Activated CD4-positive, alpha-beta T cell treated with anti-CD3 and anti-CD28 coated beads, Interleukin-2, amount 50 U/mL, for 16 hours (primary cell): ENCODE results near the gene KLHL17.

Source experiments
- DNase-seq: peaks from one replicate; pipeline ENCODE4 v3.0.0-alpha.2; 2020

KLHL17 gene

GRCh38 chr1:960363-961131 lies at the start of gene KLHL17:
Gene KLHL17 (plus strand): TSS chr1:960584. CDS start chr1:960694, 110 bp downstream.
- peak; percentile 86 for DNase-seq

GRCh38 chr1:910881-911721 lies 49.3 kb upstream of the KLHL17 start:
- no peak for DNase-seq

- no peak for DNase-seq
Observed at GRCh38 chr1:911875-912739, 48.3 kb upstream of the KLHL17 start.

GRCh38 chr1:912740-913301 lies 47.6 kb upstream of the KLHL17 start:
- DNase-seq, result no peak

- DNase-seq, result no peak
Observed at GRCh38 chr1:913491-914130, 46.8 kb upstream of the KLHL17 start.

- DNase-seq, result no peak
Observed at GRCh38 chr1:914131-914890, 46.1 kb upstream of the KLHL17 start.

- DNase-seq, result no peak
Observed at GRCh38 chr1:914891-915280, 45.5 kb upstream of the KLHL17 start.

- no peak for DNase-seq
Observed at GRCh38 chr1:915295-916172, 44.9 kb upstream of the KLHL17 start.

GRCh38 chr1:916173-917075 lies 44.0 kb upstream of the KLHL17 start:
- DNase-seq, result no peak

GRCh38 chr1:917076-917459 lies 43.3 kb upstream of the KLHL17 start:
- DNase-seq, result no peak

GRCh38 chr1:917466-918091 lies 42.8 kb upstream of the KLHL17 start:
- no peak for DNase-seq

GRCh38 chr1:918353-918752 lies 42.0 kb upstream of the KLHL17 start:
- DNase-seq, result no peak

- no peak for DNase-seq
Observed at GRCh38 chr1:918843-919242, 41.5 kb upstream of the KLHL17 start.

- no peak for DNase-seq
Observed at GRCh38 chr1:919271-919872, 41.0 kb upstream of the KLHL17 start.

- DNase-seq, result no peak
Observed at GRCh38 chr1:920010-920409, 40.4 kb upstream of the KLHL17 start.

GRCh38 chr1:920521-920920 lies 39.9 kb upstream of the KLHL17 start:
- DNase-seq, result no peak

- no peak for DNase-seq
Observed at GRCh38 chr1:921011-921837, 39.2 kb upstream of the KLHL17 start.
